HepG2 (cell line): ENCODE measurements around the gene WWTR1. TPM values are rescaled to one million over a fixed set of nuclear protein-coding genes. Genes with fewer than 3 reads are reported as not detected.

Source experiments
- ATAC-seq: fragments of 200-7000 bp; cut with Tn5 transposase; 3 replicates; pipeline ENCODE4 v1.9.1; 2020; ENCODE audit warnings: mild to moderate bottlenecking, moderate library complexity
- BruUV-seq: library from RNA; stranded (reverse); fragments of 400-500 nt; replicated peaks from 2 replicates; lab custom pipeline; 2021; lab: Mats Ljungman, UMichigan
- CTCF ChIA-PET: fragments of 300-600 bp; formaldehyde crosslinking; extraction: SDS; loops from one replicate; lab custom pipeline; 2021; ENCODE audit warnings: low total read pairs, inconsistent platforms, low intra/inter-chr PET ratio; lab: Yijun Ruan, JAX
- POLR2A ChIA-PET: fragments of 350-600 bp; sonication (Branson Sonifier 250); formaldehyde crosslinking; loops from one replicate; lab custom pipeline; 2020; ENCODE audit warnings: antibody characterized with exemption, inconsistent platforms; lab: Yijun Ruan, JAX
- DNase-seq: peaks from one replicate; pipeline ENCODE4 v3.0.0-alpha.2; 2015; ENCODE audit warnings: low spot score
- FAIRE-seq: peaks from 3 replicates; lab custom pipeline; 2011; peaks lifted over from hg19 to GRCh38; lab: Jason Lieb, UNC
- H2AFZ ChIP-seq: one replicate; pipeline ENCODE4 v1.6.1; 2011; ENCODE audit warnings: low read length, inconsistent platforms
- H3K27ac ChIP-seq: fragments of 300-600 bp; 3 replicates; pipeline ENCODE4 v1.8.0; 2011; ENCODE audit warnings: mixed run types, mild to moderate bottlenecking, mixed read lengths, low read length, inconsistent platforms; ENCODE audit not compliant: insufficient read depth; ENCODE audit errors: extremely low read length
- H3K27me3 ChIP-seq, 2 experiments: fragments of 200-600 bp in 1 of 2; 2 replicates in 1 of 2; 3 replicates in 1 of 2; pipeline versions ENCODE4 v1.6.0 to v1.8.0; 2011; ENCODE audit warnings: low read length in 2 of 2, mild to moderate bottlenecking in 2 of 2, moderate library complexity in 2 of 2, inconsistent platforms in 1 of 2; ENCODE audit not compliant: insufficient read depth in 2 of 2, control insufficient read depth in 1 of 2
- H3K36me3 ChIP-seq, 2 experiments: fragments of 200-600 bp in 1 of 2; replicated peaks in 1 of 2; 2 replicates in 1 of 2; 3 replicates in 1 of 2; pipeline versions ENCODE4 v1.5.1 to v1.8.0; 2011; ENCODE audit warnings: low read length in 2 of 2, inconsistent platforms in 1 of 2; ENCODE audit not compliant: insufficient read depth in 2 of 2, control insufficient read depth in 1 of 2
- H3K4me1 ChIP-seq: 2 replicates; pipeline ENCODE4 v1.5.1; 2012; ENCODE audit warnings: low read length, inconsistent platforms; ENCODE audit not compliant: insufficient read depth
- H3K4me2 ChIP-seq: 2 replicates; pipeline ENCODE4 v1.6.0; 2011; ENCODE audit warnings: low read depth, low read length, inconsistent platforms
- H3K4me3 ChIP-seq, 3 experiments: fragments of 200-600 bp in 1 of 3; sonication (generic), shearing (Covaris generic) in 1 of 3; replicated peaks in 1 of 3; 2 replicates each; pipeline ENCODE4 v1.5.1; 2011 to 2016; ENCODE audit warnings: low read length in 3 of 3, inconsistent platforms in 2 of 3, low read depth in 2 of 3, mild to moderate bottlenecking in 2 of 3, control low read depth in 1 of 3, mixed read lengths in 1 of 3; ENCODE audit not compliant: insufficient read depth in 1 of 3
- H3K79me2 ChIP-seq: one replicate; pipeline ENCODE4 v1.6.1; 2011; ENCODE audit warnings: low read length, inconsistent platforms; ENCODE audit not compliant: insufficient read depth
- H3K9ac ChIP-seq: 2 replicates; pipeline ENCODE4 v1.6.0; 2011; ENCODE audit warnings: mild to moderate bottlenecking, low read depth, low read length, inconsistent platforms; ENCODE audit not compliant: insufficient read depth
- H3K9me3 ChIP-seq: 2 replicates; pipeline ENCODE4 v1.5.1; 2012; ENCODE audit warnings: mild to moderate bottlenecking, low read length
- H4K20me1 ChIP-seq: 2 replicates; pipeline ENCODE4 v1.6.0; 2011; ENCODE audit warnings: inconsistent platforms, mild to moderate bottlenecking, low read length, moderate library complexity; ENCODE audit not compliant: insufficient read depth
- BRCA1 ChIP-seq: sonication (generic); formaldehyde crosslinking; IDR thresholded peaks from 2 replicates; pipeline ENCODE4 v1.4.0; 2020; ENCODE audit warnings: missing genetic modification reagents
- CHD2 ChIP-seq: IDR thresholded peaks from 2 replicates; pipeline ENCODE4 v1.6.1; 2011; ENCODE audit warnings: low read depth, low read length, improper control_type of control experiment
- CSRNP1 ChIP-seq: sonication (generic); formaldehyde crosslinking; IDR thresholded peaks from 2 replicates; pipeline ENCODE4 v1.8.1; 2023; ENCODE audit warnings: mild to moderate bottlenecking, missing genetic modification reagents
- FOXC1 ChIP-seq: sonication (generic); formaldehyde crosslinking; IDR thresholded peaks from 2 replicates; pipeline ENCODE4 v1.8.0; 2022; ENCODE audit warnings: mild to moderate bottlenecking, missing genetic modification reagents, borderline replicate concordance
- MAFK ChIP-seq, 2 experiments: IDR thresholded peaks in 1 of 2; conservative IDR thresholded peaks in 1 of 2; 2 replicates each; pipeline ENCODE4 v1.6.1; 2011; ENCODE audit warnings: improper control_type of control experiment in 2 of 2, low read length in 2 of 2
- RELA ChIP-seq: sonication (generic); formaldehyde crosslinking; IDR thresholded peaks from 2 replicates; pipeline ENCODE4 v1.4.0; 2020; ENCODE audit warnings: missing genetic modification reagents
- SKI ChIP-seq: fragments of 450-650 bp; IDR thresholded peaks from one replicate; pipeline ENCODE4 v1.6.1; 2018; ENCODE audit warnings: mild to moderate bottlenecking; ENCODE audit not compliant: partially characterized antibody
- SMAD9 ChIP-seq: sonication (generic); formaldehyde crosslinking; IDR thresholded peaks from 2 replicates; pipeline ENCODE4 v1.5.1; 2020; ENCODE audit warnings: mild to moderate bottlenecking, missing genetic modification reagents
- TARDBP ChIP-seq: sonication (generic); formaldehyde crosslinking; IDR thresholded peaks from 2 replicates; pipeline ENCODE4 v1.8.0; 2022; ENCODE audit warnings: mild to moderate bottlenecking, missing genetic modification reagents
- THAP11 ChIP-seq: IDR thresholded peaks from 2 replicates; pipeline ENCODE4 v1.6.1; 2016; ENCODE audit warnings: missing biosample characterization, missing genetic modification reagents
- ZBTB46 ChIP-seq: sonication (generic); formaldehyde crosslinking; IDR thresholded peaks from 2 replicates; pipeline ENCODE4 v1.4.0; 2020; ENCODE audit warnings: mild to moderate bottlenecking, missing genetic modification reagents, borderline replicate concordance
- ZMAT3 ChIP-seq: sonication (generic); formaldehyde crosslinking; conservative IDR thresholded peaks from 2 replicates; pipeline ENCODE4 v1.7.0; 2021; ENCODE audit warnings: missing genetic modification reagents
- ZNF296 ChIP-seq: sonication (generic); formaldehyde crosslinking; conservative IDR thresholded peaks from 2 replicates; pipeline ENCODE4 v1.5.0; 2020; ENCODE audit warnings: mild to moderate bottlenecking, missing genetic modification reagents
- WGBS: methylation state at CpG from one replicate; pipeline ENCODE4 v1.1.6; 2017; ENCODE audit warnings: low lambda C conversion rate; 5-methylcytosine and 5-hydroxymethylcytosine counted together
- in situ Hi-C: cut with HindIII; loops from 2 replicates; pipeline ENCODE4 v1.10.0; 2017; ENCODE audit warnings: low pct_unique_long_range_greater_than_20kb; ENCODE audit not compliant: extremely low pct_ligation_motif_present
- intact Hi-C: fragments of 100-400 bp; cut with micrococcal nuclease; formaldehyde crosslinking; loops from one replicate; pipeline ENCODE4 v1.10.0; 2022; ENCODE audit not compliant: unreplicated experiment
- polyA plus RNA-seq, 8 experiments: library from polyadenylated mRNA; depleted of rRNA in 3 of 8; stranded (reverse) in 7 of 8; unstranded in 1 of 8; fragments of >200 nt; fragmentation: Illumina TruSeq in 4 of 8; extraction: Trizol in 4 of 8; gene quantifications; 2 replicates each; pipeline versions ENCODE4 v1.2.1 to v1.2.3, GENCODE V29; 2011 to 2016; ENCODE audit warnings: low read depth in 4 of 8, missing spikeins in 1 of 8, mixed read lengths in 1 of 8; ENCODE audit not compliant: insufficient read depth in 1 of 8
- total RNA-seq, 5 experiments: library from RNA; depleted of rRNA; stranded (reverse); fragments of >200 nt; fragmentation: Illumina TruSeq; extraction: Trizol; gene quantifications; 2 replicates each; pipeline ENCODE4 v1.2.3, GENCODE V29; 2016; ENCODE audit warnings: low read depth in 1 of 5

Gene WWTR1
- total and polyA plus RNA-seq, 2 of the 13 experiments (the other 11 are each of a cell fraction or from before 2014, with no cell fraction given), result 19.7 to 139 TPM

GRCh38 chr3:149623824-149624223 is 34.0 kb downstream of the WWTR1 start:
- peaks cover 94% of the 10 kb centered on the region for H3K79me2 ChIP-seq
- ATAC-seq (no peak), DNase-seq (no peak), FAIRE-seq (no peak)
- ChIA-PET CTCF (no interaction called here), POLR2A (no interaction called here)
- 98% methylated on average over 6 of the region's 6 CpGs for WGBS
- in situ Hi-C loops, result no loop called here
- no peak overlapping the region for H3K4me3 ChIP-seq
- H3K9me3 ChIP-seq, result no peaks in the 10 kb centered on the region
- H4K20me1 ChIP-seq, result peaks cover 44% of the 10 kb centered on the region
- H3K9ac ChIP-seq, result no peak overlapping the region
- H3K27me3 ChIP-seq, result no peaks in the 10 kb centered on the region
- intact Hi-C loops, result no loop called here
- H3K27ac ChIP-seq, result no peak overlapping the region
- BruUV-seq, result no TSS peak
- peaks cover 55% of the 10 kb centered on the region for H3K4me1 ChIP-seq
- TF ChIP-seq CHD2 (no peak), RELA (CRISPR knock-in tag) (no peak), MAFK (conservative IDR thresholded peaks at IDR 0.05 in 1 of 2, IDR thresholded peaks at IDR 0.05 in 1 of 2; ENCODE audit: low read length in 2 of 2) (no peak), SKI (no peak), ZNF296 (no peak), SMAD9 (CRISPR knock-in tag) (no peak), ZMAT3 (no peak), TARDBP (no peak), THAP11 (no peak), FOXC1 (no peak), CSRNP1 (CRISPR knock-in tag) (no peak), BRCA1 (CRISPR knock-in tag) (no peak), ZBTB46 (CRISPR knock-in tag) (no peak)
- no peak overlapping the region for H2AFZ ChIP-seq
- H3K36me3 ChIP-seq, result peaks cover 10 to 36% of the 10 kb centered on the region in 2 experiments
- H3K4me2 ChIP-seq, result no peak overlapping the region
